Measurements from ENCODE around the gene RANBP9.

DNA sequence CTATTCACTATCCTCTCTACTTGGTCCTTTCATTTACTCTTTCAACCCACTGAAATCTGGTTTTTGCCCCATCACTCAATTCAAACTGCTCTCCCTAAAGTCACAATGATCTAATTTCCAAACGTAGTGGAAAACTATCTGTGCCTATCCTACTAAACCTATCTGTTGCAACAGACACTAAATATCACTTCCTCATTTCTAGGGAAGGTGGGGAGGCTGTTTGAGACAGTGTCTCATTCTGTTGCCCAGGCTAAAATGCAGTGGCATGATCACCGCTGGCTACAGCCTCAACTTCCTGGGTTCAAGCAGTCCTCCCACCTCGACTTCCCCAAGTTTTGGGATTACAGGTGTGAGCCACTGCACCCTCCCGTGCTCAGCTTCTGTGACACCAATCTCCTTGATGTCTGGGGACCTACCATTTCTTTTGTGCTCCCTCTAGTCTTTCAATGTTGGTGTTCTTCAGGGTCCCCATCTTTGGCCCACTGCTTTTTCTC, 8.8 kb downstream of the RANBP9 start:
- TF ChIP-seq POLR2A (IDR thresholded peaks at IDR 0.05; ENCODE audit: low read depth) (no peak), CTCF (IDR thresholded peaks at IDR 0.05) (no peak), POLR2AphosphoS5 (IDR thresholded peaks at IDR 0.05) (no peak), EP300 (IDR thresholded peaks at IDR 0.05) (no peak)

Data from esophagus muscularis mucosa (tissue), 4 donors.